ENCODE measurements around the gene HIPK2. TPM values are rescaled to one million over a fixed set of nuclear protein-coding genes. Genes with fewer than 3 reads are reported as not detected.
A peak's percentile ranks its signal among the peaks of the same experiment; 100 is the strongest.
"Not testable (repeated sequence)": the region's sequence is repeated elsewhere in the genome, so short reads cannot be mapped to it uniquely, and the experiment has no call there.

HIPK2 gene
- total and polyA plus RNA-seq, 2 experiments from 2014 or later = 7.3 to 16.9 TPM

DNA sequence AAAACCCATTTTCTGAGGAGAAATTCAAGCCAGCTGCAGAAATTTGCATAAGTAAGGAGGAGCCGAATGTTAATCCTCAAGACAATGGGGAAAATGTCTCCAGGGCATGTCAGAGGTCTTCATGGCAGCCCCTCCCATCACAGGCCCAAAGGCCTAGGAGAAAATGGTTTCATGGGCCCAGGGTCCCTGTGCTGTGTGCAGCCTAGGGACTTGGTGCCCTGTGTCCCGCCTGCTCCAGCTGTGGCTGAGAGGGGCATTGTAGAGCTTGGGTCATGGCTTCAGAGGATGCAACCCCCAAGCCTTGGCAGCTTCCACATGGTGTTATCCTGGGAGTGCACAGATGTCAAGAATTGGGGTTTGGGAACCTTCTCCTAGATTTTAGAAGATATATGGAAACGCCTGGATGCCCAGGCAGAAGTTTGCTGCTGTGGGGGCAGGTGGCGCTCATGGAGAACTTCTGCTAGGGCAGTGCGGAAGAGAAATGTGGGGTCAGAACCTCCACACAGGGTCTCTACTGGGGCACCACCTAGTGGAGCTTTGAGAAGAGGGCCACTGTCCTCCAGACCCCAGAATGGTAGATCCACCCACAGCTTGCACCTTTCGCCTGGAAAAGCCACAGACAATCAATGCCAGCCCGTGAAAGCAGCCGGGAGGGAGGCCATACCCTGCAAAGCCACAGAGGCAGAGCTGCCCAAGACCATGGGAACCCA, 223.7 kb downstream of the HIPK2 start:
- not testable (repeated sequence) for H3K4me3 Mint-ChIP-seq; H3K36me3 ChIP-seq (ENCODE audit: insufficient read depth); H3K27me3 ChIP-seq (ENCODE audit: insufficient read depth); H3F3A ChIP-seq (replicated peaks; ENCODE audit: low read depth); H3K79me2 ChIP-seq (replicated peaks; ENCODE audit: insufficient read depth); H3K27ac Mint-ChIP-seq; H3K9me2 ChIP-seq (ENCODE audit: insufficient read depth); H3K4me1 ChIP-seq (ENCODE audit: insufficient read depth); H3K4me3 ChIP-seq; H4K20me1 ChIP-seq (replicated peaks; ENCODE audit: insufficient read depth); H3K27me3 Mint-ChIP-seq (ENCODE audit: insufficient read depth, low read depth, poor library complexity); H3K36me3 Mint-ChIP-seq (ENCODE audit: low read depth); H3K9me3 Mint-ChIP-seq; H3K27ac ChIP-seq (ENCODE audit: low read depth)
- peak; percentile 55 for DNase-seq (ENCODE audit: low spot score)
- H3K4me2 ChIP-seq = peak overlapping the region; percentile 27; the same call in 1 of the 2 replicates
- H2AFZ ChIP-seq = peak overlapping the region; percentile 88
- ATAC-seq = peak; percentile 78
- TF ChIP-seq CTCF (conservative IDR thresholded peaks at IDR 0.05; ENCODE audit: low read depth in 2 of 2) (peak; percentile 54 to 73), ZNF462 (CRISPR knock-in tag; IDR thresholded peaks at IDR 0.05) (peak; percentile 89)
- peaks cover 13% of the 10 kb centered on the region for H3K4me1 Mint-ChIP-seq

All from GM23338 (cell line).